CD4-positive, alpha-beta T cell treated with Interleukin-17A for 4 hours (primary cell): ENCODE data around the gene CCIN.
A peak's percentile ranks its signal among the peaks of the same experiment; 100 is the strongest.
"Not testable (repeated sequence)": the region's sequence is repeated elsewhere in the genome, so short reads cannot be mapped to it uniquely, and the experiment has no call there.

ENCODE experiments used
- DNase-seq: peaks from one replicate; pipeline ENCODE4 v3.0.0-alpha.2; 2020; ENCODE audit warnings: mixed read lengths

The CCIN gene

DNA sequence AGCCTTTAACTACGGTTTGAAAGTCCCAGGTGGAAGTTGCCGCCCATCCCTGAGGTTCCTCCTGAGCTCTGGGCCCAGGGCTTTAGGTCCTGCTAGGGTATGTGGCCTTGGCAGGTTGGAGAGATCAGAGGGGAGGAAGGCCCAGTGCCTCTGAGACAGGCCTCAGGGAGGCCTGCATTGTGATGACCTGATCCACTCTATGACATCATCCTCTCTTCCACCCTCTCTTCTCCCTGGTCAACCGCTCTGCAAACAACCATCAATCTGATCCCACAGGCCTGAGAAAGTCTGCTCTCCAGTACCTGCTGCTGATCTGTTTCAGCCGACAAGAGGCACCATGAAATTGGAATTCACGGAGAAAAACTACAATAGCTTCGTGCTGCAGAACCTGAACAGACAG is at the start of gene CCIN:
Gene CCIN, plus strand, starts transcription at position 223 of the 400 bp plus-strand sequence. Its CDS starts 115 bp downstream, at position 338.
- no peak for DNase-seq

DNA sequence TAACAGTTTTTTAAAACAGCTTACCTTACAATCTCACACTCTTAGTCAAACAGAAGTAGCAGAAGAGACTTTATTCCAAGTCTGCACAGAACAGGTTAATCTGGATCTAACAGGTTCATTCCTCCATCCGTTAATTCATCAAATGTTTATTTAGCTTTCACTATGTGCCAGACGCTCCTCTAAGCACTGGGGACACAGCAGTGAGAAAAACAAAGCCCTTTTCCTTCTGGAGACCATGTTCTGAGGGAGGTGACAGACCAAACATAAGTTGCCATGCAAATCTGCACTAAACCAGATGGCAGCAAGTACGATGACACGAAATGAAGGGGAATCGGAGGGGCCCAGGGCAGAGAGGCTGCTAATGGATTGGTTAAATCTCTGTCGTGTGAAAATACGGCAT is 49.7 kb upstream of the CCIN start:
- DNase-seq = no peak

DNA sequence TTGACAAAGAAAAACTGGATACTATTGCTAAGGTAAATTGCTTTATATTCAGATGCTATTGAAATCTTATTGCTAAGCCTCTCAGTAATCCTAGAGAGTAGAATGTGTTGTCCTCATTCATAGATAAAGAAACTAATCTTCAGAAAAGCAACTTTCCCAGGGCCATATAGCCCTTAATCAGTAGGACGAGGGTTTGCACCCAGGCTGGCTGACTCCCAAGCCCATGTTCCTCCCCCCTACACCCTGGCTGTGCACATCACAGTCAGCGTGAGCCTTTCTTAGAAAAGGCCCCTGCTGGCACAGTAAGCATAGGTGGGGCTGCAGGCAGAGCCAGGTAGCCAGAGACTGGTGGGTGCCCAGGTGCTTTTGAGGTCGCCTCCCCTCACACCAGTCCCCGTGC is 48.5 kb upstream of the CCIN start:
- DNase-seq = no peak

DNA sequence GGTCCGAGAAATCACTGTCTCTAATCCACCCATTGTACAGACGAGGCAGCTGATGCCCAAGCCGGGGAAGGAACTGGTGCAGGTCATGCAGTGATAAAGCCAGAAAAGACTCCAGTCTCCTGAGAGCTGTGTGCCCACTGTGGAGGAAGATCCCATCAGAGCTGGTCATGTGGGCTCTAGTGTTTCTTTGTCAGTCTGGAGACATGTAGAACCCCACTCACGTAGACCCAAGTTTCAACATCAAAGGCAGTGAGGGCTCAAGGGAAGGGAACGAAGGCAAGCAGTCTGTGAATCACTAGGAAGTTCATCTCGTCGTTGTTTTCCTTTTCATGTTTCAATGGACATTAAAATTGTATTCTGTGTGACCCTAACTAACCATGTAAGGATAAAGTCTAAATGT is 47.2 kb upstream of the CCIN start:
- no peak for DNase-seq

DNA sequence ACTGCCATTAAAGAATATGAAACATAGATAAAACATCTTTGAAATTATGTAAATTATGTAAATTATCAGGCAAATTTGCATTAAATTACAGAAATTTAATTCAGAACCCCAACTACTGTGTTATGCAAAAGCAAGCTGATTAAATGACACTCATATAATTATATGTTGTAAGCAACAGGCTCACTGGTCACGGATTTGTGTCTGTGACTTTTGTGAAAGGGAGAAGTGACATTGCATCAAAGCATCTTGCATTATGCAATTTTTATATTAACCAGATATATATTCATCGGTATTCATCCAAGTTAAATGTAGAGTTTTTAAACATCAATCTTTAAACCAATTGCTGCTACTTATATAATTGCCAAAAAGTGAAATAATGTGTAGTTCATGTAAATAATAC is 45.7 kb upstream of the CCIN start:
- DNase-seq = no peak

DNA sequence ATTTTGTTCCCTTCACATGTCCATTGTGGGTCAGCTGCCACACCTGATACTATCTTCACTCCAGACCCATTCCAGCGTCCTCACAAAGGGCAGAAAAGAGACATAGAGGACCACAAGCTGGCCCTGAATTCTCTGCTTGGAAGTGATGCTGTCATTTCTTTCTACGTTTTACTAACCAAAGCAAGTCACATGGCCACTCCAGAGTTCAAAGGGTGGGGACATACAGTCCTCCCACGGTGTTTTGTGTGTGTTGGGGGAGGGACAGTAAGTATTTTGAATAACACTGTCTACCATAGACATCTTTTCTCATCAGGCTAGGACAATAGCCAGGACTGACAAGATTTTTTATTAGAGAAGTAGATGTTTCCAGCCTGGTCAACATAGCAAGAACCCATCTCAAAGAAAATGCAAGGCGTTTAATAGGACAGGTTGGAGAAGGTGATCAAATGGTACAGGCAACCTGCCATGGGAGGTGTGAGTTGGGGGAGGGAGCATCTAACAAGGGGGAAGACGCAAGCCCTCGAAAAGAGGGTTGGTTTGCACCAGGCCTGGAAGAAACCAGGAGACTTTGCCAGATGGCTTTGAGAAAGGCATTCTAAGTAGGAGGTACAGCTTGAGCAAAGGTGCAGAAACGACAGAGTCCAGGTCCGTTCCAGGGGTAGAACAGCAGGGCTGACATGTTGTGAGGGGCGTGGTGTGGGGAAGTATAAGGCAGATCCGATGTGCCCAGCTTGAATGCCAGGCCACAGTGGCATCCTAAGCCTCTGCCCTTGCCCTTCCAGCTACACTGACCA is 43.9 kb upstream of the CCIN start:
- no peak for DNase-seq

DNA sequence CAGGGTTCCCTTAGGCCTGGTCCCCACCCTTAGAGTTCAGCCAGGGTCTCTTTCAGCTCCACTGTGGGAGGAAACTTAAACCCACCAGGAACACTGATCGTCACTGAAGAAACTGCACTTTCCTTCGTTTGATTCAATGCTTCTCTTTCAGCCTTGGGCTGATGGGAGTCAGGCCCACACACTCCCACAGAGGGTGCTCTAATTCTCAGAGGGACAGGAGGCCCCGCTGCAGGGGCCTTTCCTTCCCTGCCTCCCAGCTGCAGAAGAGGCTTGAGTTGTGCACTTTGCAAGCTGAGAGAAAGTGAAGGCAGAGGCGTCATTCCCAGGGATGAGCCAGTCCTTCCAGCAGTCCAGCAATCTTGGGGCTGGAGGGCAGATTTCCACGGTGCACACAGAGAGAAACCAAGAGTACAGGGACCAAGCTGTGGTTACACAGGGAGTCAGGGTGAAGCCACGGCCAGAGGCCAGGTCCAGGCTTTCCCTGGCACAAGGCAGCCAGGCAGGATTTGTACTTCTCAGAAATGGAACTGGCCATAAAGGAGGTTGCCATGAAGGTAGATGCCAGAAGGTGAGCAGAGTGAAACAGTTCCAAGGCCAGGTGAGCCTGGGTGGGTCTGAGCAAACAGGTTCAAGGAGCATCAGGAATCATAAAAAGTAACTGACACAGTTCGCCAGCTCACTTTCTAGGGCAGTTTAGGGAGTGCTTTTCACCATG is 43.0 kb upstream of the CCIN start:
- DNase-seq = no peak

DNA sequence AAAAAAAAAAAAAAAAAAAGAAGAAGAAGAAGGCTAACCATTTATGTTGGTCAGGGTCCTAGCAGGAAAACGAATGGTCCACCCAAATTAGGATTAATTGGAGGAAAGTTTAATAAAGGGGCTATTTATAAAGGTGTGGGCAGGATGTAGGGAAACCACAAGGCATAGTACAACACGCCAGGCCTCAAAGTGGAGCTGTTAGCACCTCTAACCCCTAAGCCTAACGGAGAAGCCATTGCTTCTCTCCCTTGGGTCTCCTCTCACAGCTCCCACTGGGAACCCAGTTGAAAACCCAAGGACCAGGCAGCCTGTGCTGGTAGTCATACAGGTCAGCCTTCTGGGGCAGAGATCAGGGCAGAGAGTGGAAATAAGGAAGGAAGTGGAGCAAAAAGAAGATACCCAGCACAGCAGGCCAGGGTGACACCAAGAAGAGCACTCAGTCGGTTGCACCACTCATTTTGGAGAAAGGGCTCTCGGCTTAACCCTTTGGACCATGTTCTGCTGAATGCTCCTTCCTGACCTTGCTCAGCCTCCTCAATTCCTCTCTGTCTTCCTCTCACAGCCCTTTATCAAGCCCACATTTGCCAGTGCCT is 41.4 kb upstream of the CCIN start:
- DNase-seq = no peak

DNA sequence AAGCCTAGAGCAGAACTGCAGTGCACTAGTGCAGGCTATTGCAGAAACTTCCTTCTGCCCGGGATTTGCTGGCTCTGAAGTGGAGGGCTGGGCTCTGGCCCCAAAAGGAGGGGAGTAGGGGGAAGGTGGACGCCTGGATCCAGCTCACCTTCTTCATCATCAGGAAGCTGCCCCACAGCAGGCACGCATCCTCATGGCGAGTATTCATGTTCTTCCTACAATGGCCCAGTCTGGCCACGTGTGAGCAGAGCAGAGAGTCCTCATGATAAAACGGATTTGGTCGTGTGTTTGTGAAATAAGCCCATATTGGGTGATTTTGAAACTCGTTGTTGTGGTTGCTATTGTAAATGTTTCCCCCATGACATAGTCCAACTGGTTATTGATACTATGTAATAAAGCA is 40.8 kb upstream of the CCIN start:
- DNase-seq = no peak

DNA sequence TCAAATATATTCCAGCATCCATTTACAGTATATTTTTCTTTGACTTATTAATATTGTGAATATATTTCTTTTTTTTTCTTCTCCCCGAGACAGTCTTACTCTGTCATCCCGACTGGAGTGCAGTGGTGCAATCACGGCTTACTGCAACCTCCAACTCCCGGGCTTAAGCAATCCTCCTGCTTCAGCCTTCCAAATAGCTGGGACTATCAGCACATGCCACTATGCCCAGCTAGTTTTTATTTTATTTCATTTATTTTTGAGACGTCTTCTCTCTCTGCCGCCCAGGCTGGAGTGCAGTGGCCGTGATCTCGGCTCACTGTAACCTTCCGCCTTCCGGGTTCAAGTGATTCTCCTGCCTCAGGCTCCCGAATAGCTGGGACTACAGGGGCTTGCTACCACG is 40.0 kb upstream of the CCIN start:
- DNase-seq = no peak

DNA sequence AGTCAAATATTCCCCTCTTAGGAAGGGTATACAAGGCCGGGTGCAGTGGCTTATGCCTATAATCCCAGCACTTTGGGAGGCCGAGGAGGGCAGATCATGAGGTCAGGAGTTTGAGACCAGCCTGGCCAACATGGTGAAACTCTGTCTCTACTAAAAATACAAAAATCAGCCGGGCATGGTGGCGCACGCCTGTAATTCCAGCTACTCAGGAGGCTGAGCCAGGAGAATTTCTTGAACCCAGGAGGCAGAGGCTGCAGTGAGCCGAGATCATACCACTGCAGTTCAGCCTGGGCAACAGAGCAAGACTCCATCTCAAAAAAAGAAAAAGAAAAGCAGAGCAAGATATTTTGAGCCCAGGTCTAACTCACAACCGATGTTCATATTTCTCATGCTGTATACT is 37.5 kb upstream of the CCIN start:
- not testable (repeated sequence) for DNase-seq

DNA sequence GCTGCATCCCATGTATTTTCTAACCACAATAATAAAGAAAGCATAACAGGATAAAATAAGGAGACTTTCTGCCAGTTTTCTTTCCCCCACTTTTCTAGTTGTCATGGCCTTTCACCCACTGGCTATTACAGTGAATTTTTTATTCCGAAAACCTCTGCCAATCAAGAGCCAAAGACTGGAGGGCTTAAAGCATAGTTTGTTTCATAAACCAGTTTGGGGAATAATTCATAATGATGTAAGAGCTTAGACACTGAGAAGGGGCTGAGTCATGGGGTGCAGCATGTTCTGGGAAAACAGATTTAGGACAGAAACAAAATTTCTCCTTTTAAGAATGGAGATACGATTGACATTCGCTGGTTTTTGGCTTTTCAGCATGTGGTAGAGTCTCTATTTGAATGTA is 37.1 kb upstream of the CCIN start:
- DNase-seq = no peak

DNA sequence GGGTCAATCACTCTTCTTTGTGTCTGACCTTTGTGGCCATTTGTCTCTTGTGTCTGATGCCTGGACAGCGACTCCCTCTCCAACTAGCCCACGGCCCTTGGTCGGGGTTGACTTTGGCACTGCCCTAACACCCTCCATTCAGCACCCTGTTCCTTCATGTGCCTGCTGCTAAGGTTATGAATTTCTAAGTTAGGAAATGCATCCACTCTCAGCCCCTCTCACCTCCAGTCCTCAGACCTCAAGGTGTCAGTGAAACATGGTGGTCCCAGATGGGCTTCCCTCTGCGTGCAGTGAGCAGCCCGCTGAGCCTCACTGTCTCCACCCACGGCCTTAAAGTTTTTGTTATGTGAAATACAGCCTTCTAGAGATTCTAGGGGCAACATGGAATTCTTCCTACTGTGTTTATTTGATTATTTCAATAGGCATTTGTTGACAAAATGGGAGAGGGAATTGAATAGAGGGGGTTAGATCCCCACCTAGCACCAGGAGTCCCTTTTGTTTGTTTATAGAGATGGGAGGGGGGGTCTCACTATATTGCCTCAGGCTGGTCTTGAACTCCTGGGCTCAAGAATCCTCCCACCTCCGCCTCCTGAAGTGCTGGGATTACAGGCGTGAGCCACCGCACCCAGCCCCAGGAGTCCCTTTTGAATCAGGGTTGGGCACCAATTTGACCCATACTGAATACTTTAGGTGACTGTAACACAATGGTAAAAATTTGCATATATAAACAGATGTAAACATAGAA is 34.3 kb upstream of the CCIN start:
- DNase-seq = no peak

DNA sequence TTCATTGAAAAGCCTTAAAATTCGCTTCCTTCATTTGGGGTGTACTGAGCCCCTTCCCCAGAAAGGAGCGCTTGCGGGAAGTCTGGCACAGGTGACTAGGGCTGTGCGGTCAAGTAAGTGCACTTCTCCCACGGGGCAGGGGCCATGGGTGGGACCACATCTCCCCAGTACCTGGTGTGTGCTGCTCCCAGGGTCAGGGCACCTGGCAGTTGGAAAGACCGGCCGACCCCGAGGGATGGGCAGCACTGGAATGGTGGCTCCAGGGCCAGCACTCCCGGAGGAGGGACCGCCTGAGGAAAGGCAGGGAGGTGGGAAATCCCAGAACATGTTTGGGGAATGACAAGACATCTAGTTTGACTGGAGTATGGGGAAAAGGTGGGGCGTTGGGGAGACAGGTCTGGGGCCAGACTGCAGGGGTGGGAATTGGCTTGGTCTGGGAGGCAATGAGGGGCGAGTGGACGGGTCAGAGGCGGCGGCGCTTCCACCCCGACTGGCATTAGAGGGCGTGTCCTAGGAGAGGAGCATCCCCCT is 33.4 kb upstream of the CCIN start:
- no peak for DNase-seq

DNA sequence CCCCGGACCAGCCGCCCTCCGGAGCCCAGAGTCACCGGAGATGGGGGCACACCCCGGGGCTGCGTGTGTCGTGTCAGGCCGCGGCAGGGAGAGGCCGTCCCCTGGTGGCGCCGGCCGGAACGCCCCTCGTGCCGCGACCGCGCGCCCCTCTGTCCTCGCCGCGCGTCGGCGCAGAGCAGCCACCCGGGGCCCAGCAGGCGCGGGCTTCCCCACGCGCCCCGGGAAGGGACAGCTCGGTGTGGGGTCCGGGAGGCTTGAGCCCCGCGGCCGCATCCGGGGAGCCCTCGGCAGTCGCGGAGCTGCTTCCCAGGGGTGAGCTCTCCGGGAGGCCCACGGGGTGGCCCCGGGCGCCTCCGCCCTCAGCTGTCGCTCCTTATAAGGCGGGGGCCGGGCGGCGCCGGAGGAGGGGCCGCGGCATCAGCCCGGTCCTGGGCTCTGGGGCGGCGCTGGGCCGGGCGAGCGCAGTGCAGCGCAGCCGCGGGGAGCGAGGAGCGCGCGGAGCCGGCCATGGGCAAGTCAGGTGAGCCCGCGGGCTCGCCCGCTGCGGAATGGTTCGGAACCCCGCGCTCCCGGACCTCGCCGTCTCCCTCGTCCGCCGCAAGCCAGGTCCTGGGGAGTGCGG is 32.8 kb upstream of the CCIN start, which contains the start of gene GLIPR2:
Gene GLIPR2, plus strand, starts transcription at position 462 of the 622 bp plus-strand sequence. Its CDS starts 46 bp downstream, at position 508.
- DNase-seq = peak; percentile 85

DNA sequence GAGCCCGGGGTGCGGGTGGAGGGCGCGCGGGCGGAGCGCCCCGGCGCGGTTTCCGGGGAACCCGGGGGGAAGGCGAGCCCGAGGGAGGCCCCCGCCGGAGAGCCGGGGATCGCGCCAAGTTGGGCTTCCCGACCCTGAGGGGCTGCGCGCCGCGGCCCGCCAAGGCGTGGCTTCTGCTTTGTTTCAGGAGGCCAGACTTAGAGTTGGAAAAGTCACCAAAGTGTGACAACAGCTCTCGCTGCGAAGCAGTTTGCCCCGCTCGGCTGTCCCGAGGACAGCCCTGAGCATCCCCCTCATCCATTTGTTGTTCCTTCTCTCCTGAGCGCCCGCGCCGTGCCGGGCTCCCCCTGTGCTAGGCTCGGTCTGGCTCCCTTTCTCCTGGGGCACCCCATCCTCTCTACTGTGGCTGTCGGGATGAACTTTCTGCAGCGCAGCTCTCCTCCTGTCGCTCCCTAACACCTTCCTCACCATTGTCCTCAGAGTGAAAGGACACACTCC is 32.2 kb upstream of the CCIN start:
- no peak for DNase-seq

DNA sequence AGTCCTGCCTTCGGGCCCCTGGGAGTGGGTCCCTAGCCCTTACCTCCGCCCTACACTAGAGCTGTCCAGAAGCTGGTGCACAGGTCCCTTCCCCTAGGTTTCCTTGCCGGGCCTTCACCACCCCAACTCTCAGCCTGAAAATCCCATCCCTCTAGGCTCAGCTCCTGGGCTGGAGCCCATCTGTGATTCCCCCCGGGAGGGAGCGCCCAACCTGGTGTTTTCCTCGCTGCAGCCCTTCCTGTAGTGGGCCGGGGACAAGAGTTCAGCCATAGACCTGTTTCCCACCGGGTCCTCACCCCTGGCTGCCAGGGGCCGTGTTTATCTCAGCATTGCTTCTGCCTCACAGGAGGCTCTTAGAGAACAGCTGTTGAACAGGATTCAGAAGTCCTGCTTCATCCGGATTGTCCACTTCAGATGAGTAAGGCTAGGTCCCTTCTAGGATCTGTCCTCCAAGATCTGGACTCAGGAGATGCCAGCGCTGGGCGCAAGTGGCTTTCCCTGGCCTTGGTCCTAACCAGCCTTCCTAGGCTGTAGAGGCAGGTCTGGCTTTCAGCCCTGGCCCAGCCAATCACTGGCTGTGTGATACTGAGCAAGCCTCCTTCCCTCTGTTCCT is 31.7 kb upstream of the CCIN start:
- no peak for DNase-seq

DNA sequence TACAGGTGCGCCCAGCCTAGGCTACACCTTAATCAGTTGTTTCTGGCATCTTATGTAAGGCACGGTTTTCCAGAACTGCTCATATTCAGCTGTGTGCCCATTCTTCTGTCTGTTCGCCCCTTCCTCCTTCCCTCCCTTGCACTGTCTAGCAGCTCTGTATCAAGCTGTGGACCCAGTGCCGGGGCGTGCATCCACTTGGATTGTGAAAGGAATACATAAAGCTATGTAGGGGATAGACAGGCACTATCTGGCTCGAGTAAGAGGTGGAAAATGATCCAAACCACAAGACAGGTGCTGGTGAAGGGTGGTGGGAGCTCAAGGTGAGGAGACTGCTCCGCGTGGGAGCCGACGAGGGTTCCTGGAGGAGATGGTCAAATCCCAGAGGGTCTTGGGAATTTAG is 30.7 kb upstream of the CCIN start:
- DNase-seq = no peak

DNA sequence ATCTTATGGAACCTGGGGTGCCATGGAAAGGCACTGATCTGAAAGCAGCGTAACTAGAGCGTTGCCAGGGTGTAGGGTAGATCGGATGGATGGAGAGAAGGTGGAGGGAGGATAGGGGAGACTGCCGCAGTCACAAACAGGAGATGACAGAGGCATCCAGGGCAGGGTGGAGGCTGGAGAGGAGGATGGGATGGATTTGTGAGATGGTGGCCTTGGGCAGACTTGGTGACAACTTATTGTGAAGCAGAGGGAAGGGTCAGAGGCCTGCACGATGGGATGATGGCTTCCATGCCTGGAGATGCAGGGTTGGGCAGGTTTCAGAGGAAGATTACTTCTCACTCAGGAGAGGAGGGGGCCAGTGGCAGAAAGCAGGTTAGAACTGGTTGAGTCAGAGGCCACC is 30.3 kb upstream of the CCIN start:
- DNase-seq = no peak

DNA sequence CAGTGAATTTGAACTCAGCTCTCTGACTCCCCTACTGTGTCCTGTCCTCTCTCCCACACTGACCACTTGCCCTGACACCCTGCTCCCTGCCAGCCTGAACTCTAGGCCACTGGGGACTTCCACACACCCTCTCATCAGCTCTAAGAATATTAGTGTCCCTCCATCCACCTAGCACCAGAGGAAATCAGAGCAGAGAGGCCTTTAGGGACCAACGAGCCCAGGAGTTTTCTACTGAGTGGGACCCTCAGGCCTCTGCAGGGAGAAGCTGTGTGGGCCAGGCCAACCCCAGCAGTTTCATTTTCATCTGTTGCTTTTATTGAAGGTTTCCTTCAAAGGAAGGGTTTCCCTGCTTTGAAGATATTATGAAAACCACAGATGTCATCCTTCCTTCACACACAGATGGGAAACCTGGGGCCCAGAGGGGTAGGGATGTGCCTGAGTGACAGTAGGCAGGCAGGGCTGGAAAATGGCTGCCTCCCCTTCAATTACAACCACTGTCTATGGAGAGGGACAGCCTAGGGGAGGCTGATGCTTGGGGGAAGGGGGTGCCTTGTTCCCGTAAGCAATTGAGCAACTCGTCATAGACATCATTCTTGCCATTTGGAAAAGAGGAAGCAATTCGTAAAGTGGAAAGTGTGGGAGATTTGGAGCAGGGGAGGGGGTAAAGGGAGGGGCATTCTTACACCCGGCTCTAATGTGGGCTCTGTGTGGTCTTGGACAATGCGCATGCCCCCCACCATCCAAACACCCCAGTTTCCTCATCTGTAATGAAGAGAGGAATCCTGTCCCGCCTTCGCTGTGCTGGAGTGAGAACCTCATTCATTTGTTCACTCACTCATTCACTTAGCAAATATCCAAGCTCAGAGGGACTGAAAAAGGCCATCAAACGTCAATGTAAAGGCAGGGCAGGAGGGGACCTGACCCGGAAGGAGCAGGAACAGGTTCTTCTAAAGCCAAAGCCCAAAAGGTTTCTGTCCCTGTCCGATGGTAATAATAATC is 28.8 kb upstream of the CCIN start:
- peak; percentile 54 for DNase-seq

DNA sequence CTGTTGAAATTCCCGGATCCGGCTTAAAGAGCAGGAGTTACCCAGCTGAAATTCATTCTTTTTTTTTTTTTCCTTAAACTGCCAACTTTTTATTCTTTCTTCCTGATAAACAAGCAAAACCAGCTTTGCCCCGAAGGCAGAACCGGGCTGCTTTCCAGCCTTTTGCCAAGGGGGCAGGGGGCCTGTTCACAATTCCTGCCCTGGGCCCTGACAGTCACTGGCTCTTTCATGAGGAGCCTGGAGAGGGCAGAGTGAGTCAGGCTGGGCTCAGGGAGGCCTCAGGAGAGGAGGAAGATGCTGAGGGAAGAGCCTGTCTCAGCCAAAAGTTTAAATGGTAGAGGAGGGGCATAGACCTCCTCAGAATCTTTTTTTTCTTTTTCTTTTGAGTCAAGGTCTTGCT is 27.9 kb upstream of the CCIN start:
- DNase-seq = no peak
